HEK293 (cell line): ENCODE measurements around the gene LGALS1.

Experiments
- GLI2 ChIP-seq: fragments of 450-650 bp; formaldehyde crosslinking; IDR thresholded peaks from 2 replicates; pipeline ENCODE4; 2017; ENCODE audit warnings: missing biosample characterization, missing genetic modification characterization, low read depth, borderline replicate concordance
- GLIS2 ChIP-seq: fragments of 450-650 bp; formaldehyde crosslinking; IDR thresholded peaks from 2 replicates; pipeline ENCODE4 v1.5.1; 2016; ENCODE audit warnings: missing biosample characterization, missing genetic modification characterization
- HOXD13 ChIP-seq: sonication (generic); formaldehyde crosslinking; IDR thresholded peaks from 2 replicates; pipeline ENCODE4 v1.8.0; 2022; ENCODE audit warnings: missing genetic modification reagents, borderline replicate concordance
- IKZF3 ChIP-seq: fragments of 450-650 bp; IDR thresholded peaks from 2 replicates; pipeline ENCODE4 v1.5.0; 2018; ENCODE audit warnings: missing biosample characterization, mild to moderate bottlenecking, missing genetic modification characterization, moderate library complexity
- KLF9 ChIP-seq: fragments of 450-650 bp; formaldehyde crosslinking; IDR thresholded peaks from 2 replicates; pipeline ENCODE4 v1.5.1; 2016; ENCODE audit warnings: missing biosample characterization, missing genetic modification characterization, low read depth
- ZBTB48 ChIP-seq: fragments of 450-650 bp; formaldehyde crosslinking; IDR thresholded peaks from 2 replicates; pipeline ENCODE4 v1.5.1; 2016; ENCODE audit warnings: missing biosample characterization, missing genetic modification characterization
- ZNF155 ChIP-seq: fragments of 450-650 bp; formaldehyde crosslinking; IDR thresholded peaks from 2 replicates; pipeline ENCODE4 v1.5.1; 2016; ENCODE audit warnings: missing biosample characterization, missing genetic modification characterization
- ZNF266 ChIP-seq: fragments of 450-650 bp; formaldehyde crosslinking; IDR thresholded peaks from 2 replicates; pipeline ENCODE4 v1.5.1; 2016; ENCODE audit warnings: missing biosample characterization, missing genetic modification characterization, low read depth
- ZNF324 ChIP-seq: fragments of 450-650 bp; formaldehyde crosslinking; IDR thresholded peaks from 2 replicates; pipeline ENCODE4 v1.5.1; 2016; ENCODE audit warnings: missing biosample characterization, missing genetic modification characterization
- TF ChIP-seq, protein P1 (sequence below): fragments of 450-650 bp; formaldehyde crosslinking; IDR thresholded peaks from 2 replicates; pipeline ENCODE4 v1.5.1; 2016; ENCODE audit warnings: missing biosample characterization, missing genetic modification characterization
- TF ChIP-seq, protein P2 (sequence below): fragments of 450-650 bp; formaldehyde crosslinking; IDR thresholded peaks from 2 replicates; pipeline ENCODE4 v1.5.1; 2017; ENCODE audit warnings: missing biosample characterization, missing genetic modification characterization
- TF ChIP-seq, protein P3 (sequence below): fragments of 450-650 bp; formaldehyde crosslinking; IDR thresholded peaks from 2 replicates; pipeline ENCODE4 v1.5.1; 2016; ENCODE audit warnings: missing biosample characterization, missing genetic modification characterization
- TF ChIP-seq, protein P4 (sequence below): fragments of 450-650 bp; formaldehyde crosslinking; IDR thresholded peaks from 2 replicates; pipeline ENCODE4 v1.5.1; 2016; ENCODE audit warnings: missing biosample characterization, missing genetic modification characterization
- TF ChIP-seq, protein P5 (sequence below): fragments of 450-650 bp; formaldehyde crosslinking; IDR thresholded peaks from 2 replicates; pipeline ENCODE4 v1.5.1; 2016; ENCODE audit warnings: missing biosample characterization, missing genetic modification characterization
- TF ChIP-seq, protein P6 (sequence below): fragments of 450-650 bp; formaldehyde crosslinking; IDR thresholded peaks from 2 replicates; pipeline ENCODE4; 2016; ENCODE audit warnings: missing biosample characterization, missing genetic modification characterization
- TF ChIP-seq, protein P7 (sequence below): fragments of 450-650 bp; formaldehyde crosslinking; IDR thresholded peaks from 2 replicates; pipeline ENCODE4 v1.5.1; 2016; ENCODE audit warnings: missing biosample characterization, missing genetic modification characterization, low read depth
- TF ChIP-seq, protein P8 (sequence below): fragments of 450-650 bp; formaldehyde crosslinking; IDR thresholded peaks from 2 replicates; pipeline ENCODE4 v1.5.1; 2017; ENCODE audit warnings: missing biosample characterization, missing genetic modification characterization
- TF ChIP-seq, protein P9 (sequence below): fragments of 450-650 bp; IDR thresholded peaks from 2 replicates; pipeline ENCODE4 v1.5.1; 2018; ENCODE audit warnings: missing biosample characterization, mild to moderate bottlenecking, missing genetic modification characterization
- TF ChIP-seq, protein P10 (sequence below): fragments of 450-650 bp; formaldehyde crosslinking; IDR thresholded peaks from 2 replicates; pipeline ENCODE4 v1.5.1; 2016; ENCODE audit warnings: missing biosample characterization, missing genetic modification characterization

The LGALS1 gene

DNA sequence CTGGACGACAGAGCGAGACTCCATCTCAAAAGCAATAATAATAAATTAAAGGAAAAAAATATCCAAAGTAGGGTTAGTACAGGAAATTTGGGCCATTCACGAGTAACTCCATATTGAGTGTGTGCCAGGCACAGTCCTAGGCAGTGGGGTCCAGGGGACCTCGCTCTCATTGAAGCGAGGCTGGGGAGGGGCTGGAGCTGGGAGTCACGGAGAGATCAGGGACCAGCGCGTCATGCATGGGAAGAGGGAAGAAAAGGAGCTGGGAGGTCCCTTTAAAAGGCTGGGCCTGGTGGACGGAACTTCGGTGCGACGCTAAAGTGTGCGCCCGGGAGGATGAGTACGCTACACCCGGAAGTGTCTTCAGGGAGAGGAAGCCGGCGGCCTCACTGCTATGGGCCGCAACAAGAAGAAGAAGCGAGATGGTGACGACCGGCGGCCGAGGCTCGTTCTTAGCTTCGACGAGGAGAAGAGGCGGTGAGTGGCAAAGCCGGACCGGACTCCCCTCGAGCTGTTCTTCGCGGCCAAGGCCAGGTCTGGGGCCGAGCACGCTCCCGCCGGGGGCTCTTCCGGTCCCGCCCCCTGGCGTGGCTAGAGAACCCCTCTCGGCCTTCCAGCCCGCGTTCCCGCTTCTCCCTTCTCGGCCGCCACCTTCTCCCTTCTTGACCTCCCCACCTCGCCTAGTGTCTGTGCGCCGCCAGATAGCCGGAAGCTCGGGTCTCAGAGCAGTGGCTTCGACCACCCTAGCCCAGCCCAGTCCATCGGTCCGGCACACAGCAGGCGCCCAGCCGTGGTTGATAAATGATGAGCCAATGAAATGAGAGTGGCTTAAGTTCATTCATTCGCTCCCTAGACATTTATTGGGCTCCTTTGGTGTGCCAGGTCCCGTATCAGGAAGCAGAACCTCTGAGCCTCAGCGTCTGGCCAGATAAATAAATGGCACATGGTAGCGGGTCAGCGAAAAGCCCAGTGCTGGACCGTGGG, 10.9 kb downstream of the LGALS1 start, which contains the start of gene NOL12 (continued):
- TF ChIP-seq, protein P1, sequence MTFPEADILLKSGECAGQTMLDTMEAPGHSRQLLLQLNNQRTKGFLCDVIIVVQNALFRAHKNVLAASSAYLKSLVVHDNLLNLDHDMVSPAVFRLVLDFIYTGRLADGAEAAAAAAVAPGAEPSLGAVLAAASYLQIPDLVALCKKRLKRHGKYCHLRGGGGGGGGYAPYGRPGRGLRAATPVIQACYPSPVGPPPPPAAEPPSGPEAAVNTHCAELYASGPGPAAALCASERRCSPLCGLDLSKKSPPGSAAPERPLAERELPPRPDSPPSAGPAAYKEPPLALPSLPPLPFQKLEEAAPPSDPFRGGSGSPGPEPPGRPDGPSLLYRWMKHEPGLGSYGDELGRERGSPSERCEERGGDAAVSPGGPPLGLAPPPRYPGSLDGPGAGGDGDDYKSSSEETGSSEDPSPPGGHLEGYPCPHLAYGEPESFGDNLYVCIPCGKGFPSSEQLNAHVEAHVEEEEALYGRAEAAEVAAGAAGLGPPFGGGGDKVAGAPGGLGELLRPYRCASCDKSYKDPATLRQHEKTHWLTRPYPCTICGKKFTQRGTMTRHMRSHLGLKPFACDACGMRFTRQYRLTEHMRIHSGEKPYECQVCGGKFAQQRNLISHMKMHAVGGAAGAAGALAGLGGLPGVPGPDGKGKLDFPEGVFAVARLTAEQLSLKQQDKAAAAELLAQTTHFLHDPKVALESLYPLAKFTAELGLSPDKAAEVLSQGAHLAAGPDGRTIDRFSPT (tag by site-specific recombination) = no peak
- TF ChIP-seq ZNF324 (tag by site-specific recombination) = peak; percentile 98
- TF ChIP-seq ZNF155 (tag by site-specific recombination) = no peak
- TF ChIP-seq, protein P2, sequence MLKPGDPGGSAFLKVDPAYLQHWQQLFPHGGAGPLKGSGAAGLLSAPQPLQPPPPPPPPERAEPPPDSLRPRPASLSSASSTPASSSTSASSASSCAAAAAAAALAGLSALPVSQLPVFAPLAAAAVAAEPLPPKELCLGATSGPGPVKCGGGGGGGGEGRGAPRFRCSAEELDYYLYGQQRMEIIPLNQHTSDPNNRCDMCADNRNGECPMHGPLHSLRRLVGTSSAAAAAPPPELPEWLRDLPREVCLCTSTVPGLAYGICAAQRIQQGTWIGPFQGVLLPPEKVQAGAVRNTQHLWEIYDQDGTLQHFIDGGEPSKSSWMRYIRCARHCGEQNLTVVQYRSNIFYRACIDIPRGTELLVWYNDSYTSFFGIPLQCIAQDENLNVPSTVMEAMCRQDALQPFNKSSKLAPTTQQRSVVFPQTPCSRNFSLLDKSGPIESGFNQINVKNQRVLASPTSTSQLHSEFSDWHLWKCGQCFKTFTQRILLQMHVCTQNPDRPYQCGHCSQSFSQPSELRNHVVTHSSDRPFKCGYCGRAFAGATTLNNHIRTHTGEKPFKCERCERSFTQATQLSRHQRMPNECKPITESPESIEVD (tag by site-specific recombination) = no peak
- TF ChIP-seq ZBTB48 = peak; percentile 99
- no peak for TF ChIP-seq ZNF266
- TF ChIP-seq, protein P3, sequence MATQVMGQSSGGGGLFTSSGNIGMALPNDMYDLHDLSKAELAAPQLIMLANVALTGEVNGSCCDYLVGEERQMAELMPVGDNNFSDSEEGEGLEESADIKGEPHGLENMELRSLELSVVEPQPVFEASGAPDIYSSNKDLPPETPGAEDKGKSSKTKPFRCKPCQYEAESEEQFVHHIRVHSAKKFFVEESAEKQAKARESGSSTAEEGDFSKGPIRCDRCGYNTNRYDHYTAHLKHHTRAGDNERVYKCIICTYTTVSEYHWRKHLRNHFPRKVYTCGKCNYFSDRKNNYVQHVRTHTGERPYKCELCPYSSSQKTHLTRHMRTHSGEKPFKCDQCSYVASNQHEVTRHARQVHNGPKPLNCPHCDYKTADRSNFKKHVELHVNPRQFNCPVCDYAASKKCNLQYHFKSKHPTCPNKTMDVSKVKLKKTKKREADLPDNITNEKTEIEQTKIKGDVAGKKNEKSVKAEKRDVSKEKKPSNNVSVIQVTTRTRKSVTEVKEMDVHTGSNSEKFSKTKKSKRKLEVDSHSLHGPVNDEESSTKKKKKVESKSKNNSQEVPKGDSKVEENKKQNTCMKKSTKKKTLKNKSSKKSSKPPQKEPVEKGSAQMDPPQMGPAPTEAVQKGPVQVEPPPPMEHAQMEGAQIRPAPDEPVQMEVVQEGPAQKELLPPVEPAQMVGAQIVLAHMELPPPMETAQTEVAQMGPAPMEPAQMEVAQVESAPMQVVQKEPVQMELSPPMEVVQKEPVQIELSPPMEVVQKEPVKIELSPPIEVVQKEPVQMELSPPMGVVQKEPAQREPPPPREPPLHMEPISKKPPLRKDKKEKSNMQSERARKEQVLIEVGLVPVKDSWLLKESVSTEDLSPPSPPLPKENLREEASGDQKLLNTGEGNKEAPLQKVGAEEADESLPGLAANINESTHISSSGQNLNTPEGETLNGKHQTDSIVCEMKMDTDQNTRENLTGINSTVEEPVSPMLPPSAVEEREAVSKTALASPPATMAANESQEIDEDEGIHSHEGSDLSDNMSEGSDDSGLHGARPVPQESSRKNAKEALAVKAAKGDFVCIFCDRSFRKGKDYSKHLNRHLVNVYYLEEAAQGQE (tag by site-specific recombination) = peak; percentile 40; the same call in 1 of the 2 replicates
- peak; percentile 72 for TF ChIP-seq IKZF3 (tag by site-specific recombination)
- TF ChIP-seq GLIS2 (tag by site-specific recombination) = peak; percentile 97
- TF ChIP-seq, protein P4, sequence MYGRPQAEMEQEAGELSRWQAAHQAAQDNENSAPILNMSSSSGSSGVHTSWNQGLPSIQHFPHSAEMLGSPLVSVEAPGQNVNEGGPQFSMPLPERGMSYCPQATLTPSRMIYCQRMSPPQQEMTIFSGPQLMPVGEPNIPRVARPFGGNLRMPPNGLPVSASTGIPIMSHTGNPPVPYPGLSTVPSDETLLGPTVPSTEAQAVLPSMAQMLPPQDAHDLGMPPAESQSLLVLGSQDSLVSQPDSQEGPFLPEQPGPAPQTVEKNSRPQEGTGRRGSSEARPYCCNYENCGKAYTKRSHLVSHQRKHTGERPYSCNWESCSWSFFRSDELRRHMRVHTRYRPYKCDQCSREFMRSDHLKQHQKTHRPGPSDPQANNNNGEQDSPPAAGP (tag by site-specific recombination) = peak; percentile 97
- TF ChIP-seq, protein P5, sequence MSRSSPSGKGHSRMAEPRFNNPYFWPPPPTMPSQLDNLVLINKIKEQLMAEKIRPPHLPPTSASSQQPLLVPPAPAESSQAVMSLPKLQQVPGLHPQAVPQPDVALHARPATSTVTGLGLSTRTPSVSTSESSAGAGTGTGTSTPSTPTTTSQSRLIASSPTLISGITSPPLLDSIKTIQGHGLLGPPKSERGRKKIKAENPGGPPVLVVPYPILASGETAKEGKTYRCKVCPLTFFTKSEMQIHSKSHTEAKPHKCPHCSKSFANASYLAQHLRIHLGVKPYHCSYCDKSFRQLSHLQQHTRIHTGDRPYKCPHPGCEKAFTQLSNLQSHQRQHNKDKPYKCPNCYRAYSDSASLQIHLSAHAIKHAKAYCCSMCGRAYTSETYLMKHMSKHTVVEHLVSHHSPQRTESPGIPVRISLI = no peak
- peak; percentile 78 for TF ChIP-seq KLF9 (tag by site-specific recombination)
- TF ChIP-seq, protein P6, sequence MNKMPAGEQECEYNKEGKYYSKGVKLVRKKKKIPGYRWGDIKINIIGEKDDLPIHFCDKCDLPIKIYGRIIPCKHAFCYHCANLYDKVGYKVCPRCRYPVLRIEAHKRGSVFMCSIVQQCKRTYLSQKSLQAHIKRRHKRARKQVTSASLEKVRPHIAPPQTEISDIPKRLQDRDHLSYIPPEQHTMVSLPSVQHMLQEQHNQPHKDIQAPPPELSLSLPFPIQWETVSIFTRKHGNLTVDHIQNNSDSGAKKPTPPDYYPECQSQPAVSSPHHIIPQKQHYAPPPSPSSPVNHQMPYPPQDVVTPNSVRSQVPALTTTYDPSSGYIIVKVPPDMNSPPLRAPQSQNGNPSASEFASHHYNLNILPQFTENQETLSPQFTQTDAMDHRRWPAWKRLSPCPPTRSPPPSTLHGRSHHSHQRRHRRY (tag by site-specific recombination) = peak; percentile 73
- TF ChIP-seq, protein P7, sequence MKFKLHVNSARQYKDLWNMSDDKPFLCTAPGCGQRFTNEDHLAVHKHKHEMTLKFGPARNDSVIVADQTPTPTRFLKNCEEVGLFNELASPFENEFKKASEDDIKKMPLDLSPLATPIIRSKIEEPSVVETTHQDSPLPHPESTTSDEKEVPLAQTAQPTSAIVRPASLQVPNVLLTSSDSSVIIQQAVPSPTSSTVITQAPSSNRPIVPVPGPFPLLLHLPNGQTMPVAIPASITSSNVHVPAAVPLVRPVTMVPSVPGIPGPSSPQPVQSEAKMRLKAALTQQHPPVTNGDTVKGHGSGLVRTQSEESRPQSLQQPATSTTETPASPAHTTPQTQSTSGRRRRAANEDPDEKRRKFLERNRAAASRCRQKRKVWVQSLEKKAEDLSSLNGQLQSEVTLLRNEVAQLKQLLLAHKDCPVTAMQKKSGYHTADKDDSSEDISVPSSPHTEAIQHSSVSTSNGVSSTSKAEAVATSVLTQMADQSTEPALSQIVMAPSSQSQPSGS (tag by site-specific recombination) = peak; percentile 22; the same call in 1 of the 2 replicates
- TF ChIP-seq, protein P8, sequence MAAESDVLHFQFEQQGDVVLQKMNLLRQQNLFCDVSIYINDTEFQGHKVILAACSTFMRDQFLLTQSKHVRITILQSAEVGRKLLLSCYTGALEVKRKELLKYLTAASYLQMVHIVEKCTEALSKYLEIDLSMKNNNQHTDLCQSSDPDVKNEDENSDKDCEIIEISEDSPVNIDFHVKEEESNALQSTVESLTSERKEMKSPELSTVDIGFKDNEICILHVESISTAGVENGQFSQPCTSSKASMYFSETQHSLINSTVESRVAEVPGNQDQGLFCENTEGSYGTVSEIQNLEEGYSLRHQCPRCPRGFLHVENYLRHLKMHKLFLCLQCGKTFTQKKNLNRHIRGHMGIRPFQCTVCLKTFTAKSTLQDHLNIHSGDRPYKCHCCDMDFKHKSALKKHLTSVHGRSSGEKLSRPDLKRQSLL (tag by site-specific recombination) = 0 out of 2 replicates have a peak, but pooled peaks have one; percentile 46
- TF ChIP-seq, protein P9, sequence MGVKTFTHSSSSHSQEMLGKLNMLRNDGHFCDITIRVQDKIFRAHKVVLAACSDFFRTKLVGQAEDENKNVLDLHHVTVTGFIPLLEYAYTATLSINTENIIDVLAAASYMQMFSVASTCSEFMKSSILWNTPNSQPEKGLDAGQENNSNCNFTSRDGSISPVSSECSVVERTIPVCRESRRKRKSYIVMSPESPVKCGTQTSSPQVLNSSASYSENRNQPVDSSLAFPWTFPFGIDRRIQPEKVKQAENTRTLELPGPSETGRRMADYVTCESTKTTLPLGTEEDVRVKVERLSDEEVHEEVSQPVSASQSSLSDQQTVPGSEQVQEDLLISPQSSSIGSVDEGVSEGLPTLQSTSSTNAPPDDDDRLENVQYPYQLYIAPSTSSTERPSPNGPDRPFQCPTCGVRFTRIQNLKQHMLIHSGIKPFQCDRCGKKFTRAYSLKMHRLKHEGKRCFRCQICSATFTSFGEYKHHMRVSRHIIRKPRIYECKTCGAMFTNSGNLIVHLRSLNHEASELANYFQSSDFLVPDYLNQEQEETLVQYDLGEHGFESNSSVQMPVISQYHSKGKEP = peak; percentile 38; the same call in 1 of the 2 replicates
- TF ChIP-seq, protein P10, sequence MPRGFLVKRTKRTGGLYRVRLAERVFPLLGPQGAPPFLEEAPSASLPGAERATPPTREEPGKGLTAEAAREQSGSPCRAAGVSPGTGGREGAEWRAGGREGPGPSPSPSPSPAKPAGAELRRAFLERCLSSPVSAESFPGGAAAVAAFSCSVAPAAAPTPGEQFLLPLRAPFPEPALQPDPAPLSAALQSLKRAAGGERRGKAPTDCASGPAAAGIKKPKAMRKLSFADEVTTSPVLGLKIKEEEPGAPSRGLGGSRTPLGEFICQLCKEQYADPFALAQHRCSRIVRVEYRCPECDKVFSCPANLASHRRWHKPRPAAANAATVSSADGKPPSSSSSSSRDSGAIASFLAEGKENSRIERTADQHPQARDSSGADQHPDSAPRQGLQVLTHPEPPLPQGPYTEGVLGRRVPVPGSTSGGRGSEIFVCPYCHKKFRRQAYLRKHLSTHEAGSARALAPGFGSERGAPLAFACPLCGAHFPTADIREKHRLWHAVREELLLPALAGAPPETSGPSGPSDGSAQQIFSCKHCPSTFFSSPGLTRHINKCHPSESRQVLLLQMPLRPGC (tag by site-specific recombination) = peak; percentile 87
- no peak for TF ChIP-seq GLI2
- no peak for TF ChIP-seq HOXD13 (CRISPR knock-in tag)
